Panc1 (cell line): Measurements from ENCODE around the gene BAHCC1. TPM values are rescaled to one million over a fixed set of nuclear protein-coding genes. Genes with fewer than 3 reads are reported as not detected.

Experiments used
- ATAC-seq: fragments of 200-7000 bp; cut with Tn5 transposase; 2 replicates; pipeline ENCODE4 v1.9.1; 2020; ENCODE audit warnings: mild to moderate bottlenecking, moderate library complexity
- BruUV-seq: library from RNA; stranded (reverse); fragments of 400-500 nt; replicated peaks from 2 replicates; lab custom pipeline; 2021; lab: Mats Ljungman, UMichigan
- CTCF ChIA-PET: fragments of 300-600 bp; sonication (Branson Sonifier 250); formaldehyde crosslinking; loops from one replicate; lab custom pipeline; 2022; ENCODE audit warnings: antibody characterized with exemption; lab: Charles Lee
- POLR2A ChIA-PET: fragments of 300-600 bp; sonication (Branson Sonifier 250); formaldehyde crosslinking; loops from one replicate; lab custom pipeline; 2022; ENCODE audit warnings: antibody characterized with exemption; lab: Charles Lee
- DNase-seq: peaks from one replicate; pipeline ENCODE4 v3.0.0-alpha.2; 2010; ENCODE audit warnings: low read depth, low spot score
- H3K27ac ChIP-seq: 2 replicates; pipeline ENCODE4 v1.5.1; 2011; ENCODE audit warnings: mild to moderate bottlenecking, low read length, inconsistent platforms
- H3K27me3 ChIP-seq: fragments of 200-500 bp; sonication (Bioruptor generic); 2 replicates; pipeline ENCODE4 v1.6.0; 2014; ENCODE audit warnings: low read length, inconsistent platforms; ENCODE audit not compliant: control insufficient read depth, insufficient read depth
- H3K36me3 ChIP-seq: fragments of 200-500 bp; sonication (Bioruptor generic); 2 replicates; pipeline ENCODE4 v1.5.1; 2014; ENCODE audit warnings: inconsistent platforms, mild to moderate bottlenecking, low read length, moderate library complexity; ENCODE audit not compliant: control insufficient read depth, insufficient read depth
- H3K4me1 ChIP-seq: 2 replicates; pipeline ENCODE4 v1.5.1; 2011; ENCODE audit warnings: inconsistent platforms, mild to moderate bottlenecking, low read length, moderate library complexity; ENCODE audit not compliant: control insufficient read depth, insufficient read depth
- H3K4me3 ChIP-seq, 2 experiments: 2 replicates each; pipeline ENCODE4 v1.5.1; 2011 to 2012; ENCODE audit warnings: low read depth in 2 of 2, low read length in 2 of 2, mild to moderate bottlenecking in 2 of 2, inconsistent platforms in 1 of 2, moderate library complexity in 1 of 2
- H3K9me3 ChIP-seq: fragments of 200-500 bp; sonication (Bioruptor generic); 2 replicates; pipeline ENCODE4 v1.5.1; 2014; ENCODE audit warnings: low read depth, mild to moderate bottlenecking, inconsistent platforms, low read length, moderate library complexity; ENCODE audit not compliant: control insufficient read depth, insufficient read depth
- POLR2AphosphoS5 ChIP-seq: IDR thresholded peaks from 2 replicates; pipeline ENCODE4 v1.6.1; 2012; ENCODE audit warnings: mild to moderate bottlenecking, low read depth, low read length, moderate library complexity
- SIN3A ChIP-seq: IDR thresholded peaks from 2 replicates; pipeline ENCODE4 v1.6.1; 2012; ENCODE audit warnings: low read depth, mild to moderate bottlenecking, low read length, moderate library complexity, borderline replicate concordance; ENCODE audit not compliant: insufficient read depth
- TCF7L2 ChIP-seq: IDR thresholded peaks from 2 replicates; pipeline ENCODE4 v1.6.1; 2011; ENCODE audit warnings: mild to moderate bottlenecking, low read depth, low read length, inconsistent platforms
- in situ Hi-C: cut with HindIII; loops from 2 replicates; pipeline ENCODE4 v1.10.0; 2016; ENCODE audit warnings: low sequenced_read_pairs, low pct_unique_long_range_greater_than_20kb
- intact Hi-C: fragments of 100-400 bp; cut with micrococcal nuclease; formaldehyde crosslinking; loops from one replicate; pipeline ENCODE4 v1.10.0; 2022; ENCODE audit not compliant: unreplicated experiment
- total RNA-seq: library from RNA; stranded (reverse); gene quantifications from one replicate; pipeline ENCODE4 v1.2.1, GENCODE V29; 2021; ENCODE audit not compliant: unreplicated experiment
- TF ChIP-seq, protein P1 (sequence below), 2 experiments: IDR thresholded peaks; 2 replicates each; pipeline ENCODE4 v1.6.1; 2011 to 2012; ENCODE audit warnings: low read depth in 2 of 2, control low read depth in 1 of 2, low read length in 1 of 2, mild to moderate bottlenecking in 1 of 2, moderate library complexity in 1 of 2; ENCODE audit not compliant: insufficient read depth in 1 of 2
- TF ChIP-seq, protein P2 (sequence below): fragments of 450-650 bp; IDR thresholded peaks from 2 replicates; pipeline ENCODE4 v1.5.1; 2017; ENCODE audit warnings: mild to moderate bottlenecking

BAHCC1 gene
- total RNA-seq, 1 experiment from 2014 or later, result 77.4 TPM

DNA sequence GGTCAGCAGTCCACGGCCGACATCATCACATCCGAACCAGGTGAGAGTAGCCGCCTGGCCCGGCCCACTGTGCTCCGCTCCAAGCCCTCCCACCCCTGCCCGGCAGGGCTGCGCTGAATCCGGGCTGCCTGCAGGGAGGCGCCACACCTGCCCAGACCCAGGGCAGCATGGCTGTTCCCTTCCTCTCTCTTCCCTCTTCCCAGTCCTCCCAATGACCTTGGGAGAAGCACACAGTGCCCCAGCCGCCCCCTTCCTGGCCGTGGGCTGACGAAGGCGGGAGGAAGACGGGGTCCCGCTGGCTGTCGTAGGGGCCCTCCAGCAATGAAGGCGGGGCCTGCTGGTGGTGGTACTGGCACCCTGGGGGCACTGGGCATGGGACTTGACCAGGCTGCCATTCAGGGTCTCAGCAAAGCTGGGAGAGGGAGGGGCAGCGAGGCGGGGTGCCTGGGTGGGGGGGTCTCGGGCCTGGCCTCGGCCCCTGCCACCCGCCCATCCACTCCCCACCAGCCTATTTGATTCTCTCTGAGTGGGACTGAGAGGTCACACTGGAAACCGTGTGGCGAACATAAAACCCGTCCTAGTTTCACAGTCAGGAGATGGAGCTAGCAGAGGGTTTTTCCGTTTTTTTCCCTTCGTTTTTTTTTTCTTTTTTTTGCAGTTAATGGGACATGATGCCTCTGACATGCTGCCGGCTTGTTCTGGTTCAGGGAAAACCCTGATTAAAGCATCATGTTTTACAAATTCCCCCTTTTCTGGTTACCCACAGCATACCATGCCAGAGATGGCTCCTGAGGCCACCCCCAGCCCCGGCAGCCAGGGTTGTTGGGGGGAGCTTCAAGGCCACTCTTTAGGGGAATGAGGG lies 50.6 kb downstream of the BAHCC1 start:
- in situ Hi-C loops (no loop called here), intact Hi-C loops (no loop called here)
- BruUV-seq, result no TSS peak
- TF ChIP-seq, protein P1, sequence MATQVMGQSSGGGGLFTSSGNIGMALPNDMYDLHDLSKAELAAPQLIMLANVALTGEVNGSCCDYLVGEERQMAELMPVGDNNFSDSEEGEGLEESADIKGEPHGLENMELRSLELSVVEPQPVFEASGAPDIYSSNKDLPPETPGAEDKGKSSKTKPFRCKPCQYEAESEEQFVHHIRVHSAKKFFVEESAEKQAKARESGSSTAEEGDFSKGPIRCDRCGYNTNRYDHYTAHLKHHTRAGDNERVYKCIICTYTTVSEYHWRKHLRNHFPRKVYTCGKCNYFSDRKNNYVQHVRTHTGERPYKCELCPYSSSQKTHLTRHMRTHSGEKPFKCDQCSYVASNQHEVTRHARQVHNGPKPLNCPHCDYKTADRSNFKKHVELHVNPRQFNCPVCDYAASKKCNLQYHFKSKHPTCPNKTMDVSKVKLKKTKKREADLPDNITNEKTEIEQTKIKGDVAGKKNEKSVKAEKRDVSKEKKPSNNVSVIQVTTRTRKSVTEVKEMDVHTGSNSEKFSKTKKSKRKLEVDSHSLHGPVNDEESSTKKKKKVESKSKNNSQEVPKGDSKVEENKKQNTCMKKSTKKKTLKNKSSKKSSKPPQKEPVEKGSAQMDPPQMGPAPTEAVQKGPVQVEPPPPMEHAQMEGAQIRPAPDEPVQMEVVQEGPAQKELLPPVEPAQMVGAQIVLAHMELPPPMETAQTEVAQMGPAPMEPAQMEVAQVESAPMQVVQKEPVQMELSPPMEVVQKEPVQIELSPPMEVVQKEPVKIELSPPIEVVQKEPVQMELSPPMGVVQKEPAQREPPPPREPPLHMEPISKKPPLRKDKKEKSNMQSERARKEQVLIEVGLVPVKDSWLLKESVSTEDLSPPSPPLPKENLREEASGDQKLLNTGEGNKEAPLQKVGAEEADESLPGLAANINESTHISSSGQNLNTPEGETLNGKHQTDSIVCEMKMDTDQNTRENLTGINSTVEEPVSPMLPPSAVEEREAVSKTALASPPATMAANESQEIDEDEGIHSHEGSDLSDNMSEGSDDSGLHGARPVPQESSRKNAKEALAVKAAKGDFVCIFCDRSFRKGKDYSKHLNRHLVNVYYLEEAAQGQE (IDR thresholded peaks at IDR 0.05; ENCODE audit: insufficient read depth in 1 of 2, low read depth in 2 of 2, low read length in 1 of 2), result no peak
- TF ChIP-seq, protein P2, sequence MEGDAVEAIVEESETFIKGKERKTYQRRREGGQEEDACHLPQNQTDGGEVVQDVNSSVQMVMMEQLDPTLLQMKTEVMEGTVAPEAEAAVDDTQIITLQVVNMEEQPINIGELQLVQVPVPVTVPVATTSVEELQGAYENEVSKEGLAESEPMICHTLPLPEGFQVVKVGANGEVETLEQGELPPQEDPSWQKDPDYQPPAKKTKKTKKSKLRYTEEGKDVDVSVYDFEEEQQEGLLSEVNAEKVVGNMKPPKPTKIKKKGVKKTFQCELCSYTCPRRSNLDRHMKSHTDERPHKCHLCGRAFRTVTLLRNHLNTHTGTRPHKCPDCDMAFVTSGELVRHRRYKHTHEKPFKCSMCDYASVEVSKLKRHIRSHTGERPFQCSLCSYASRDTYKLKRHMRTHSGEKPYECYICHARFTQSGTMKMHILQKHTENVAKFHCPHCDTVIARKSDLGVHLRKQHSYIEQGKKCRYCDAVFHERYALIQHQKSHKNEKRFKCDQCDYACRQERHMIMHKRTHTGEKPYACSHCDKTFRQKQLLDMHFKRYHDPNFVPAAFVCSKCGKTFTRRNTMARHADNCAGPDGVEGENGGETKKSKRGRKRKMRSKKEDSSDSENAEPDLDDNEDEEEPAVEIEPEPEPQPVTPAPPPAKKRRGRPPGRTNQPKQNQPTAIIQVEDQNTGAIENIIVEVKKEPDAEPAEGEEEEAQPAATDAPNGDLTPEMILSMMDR, result no peak
- TF ChIP-seq POLR2AphosphoS5 (no peak), SIN3A (no peak), TCF7L2 (no peak)
- H3K27me3 ChIP-seq, result no peaks in the 10 kb centered on the region
- ChIA-PET CTCF (interaction anchor here (0.7 kb wide), 1 partner anchor 35 kb away, joined by 3 read pairs; no protein-coding TSS in a partner anchor), POLR2A (interaction anchor here (0.6 kb wide), 1 partner anchor 75 kb away, joined by 8 read pairs; no protein-coding TSS in a partner anchor)
- no peaks in the 10 kb centered on the region for H3K4me1 ChIP-seq
- ATAC-seq, result peak; percentile 43
- no peak for DNase-seq
- no peak overlapping the region for H3K4me3 ChIP-seq
- H3K36me3 ChIP-seq, result no peaks in the 10 kb centered on the region
- H3K27ac ChIP-seq, result no peak overlapping the region
- H3K9me3 ChIP-seq, result no peaks in the 10 kb centered on the region

DNA sequence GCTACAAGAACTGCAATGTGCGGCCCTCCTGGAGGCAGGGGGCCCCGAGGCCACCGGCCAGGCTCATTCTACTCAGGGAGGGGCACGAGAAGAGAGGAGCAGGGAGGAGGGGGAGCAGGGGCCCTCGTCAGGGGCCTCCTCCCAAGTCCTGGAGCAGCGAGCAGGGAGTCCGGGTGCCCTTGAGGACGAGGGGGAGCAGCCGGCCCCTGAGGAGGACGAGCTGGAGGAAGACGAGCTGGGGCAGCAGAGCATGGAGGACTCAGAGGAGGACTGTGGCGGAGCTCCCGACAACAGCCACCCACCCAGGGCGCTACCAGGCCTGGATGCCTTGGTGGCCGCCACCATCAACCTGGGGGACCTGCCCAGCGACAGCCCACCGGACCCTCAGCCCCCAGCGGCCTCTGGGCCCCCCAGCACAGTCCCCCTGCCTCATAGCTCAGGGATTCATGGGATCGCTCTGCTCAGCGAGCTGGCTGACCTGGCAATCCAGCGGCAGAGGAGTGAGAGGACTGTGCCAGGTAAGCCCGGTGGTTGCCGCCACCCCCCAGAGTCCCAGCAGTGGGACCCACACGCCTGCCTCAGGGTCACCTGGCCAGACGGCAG lies 52.2 kb downstream of the BAHCC1 start:
- Histone ChIP-seq H3K36me3 (no peaks in the 10 kb centered on the region), H3K4me3 (no peak overlapping the region), H3K27me3 (no peaks in the 10 kb centered on the region), H3K27ac (no peak overlapping the region), H3K9me3 (no peaks in the 10 kb centered on the region), H3K4me1 (no peaks in the 10 kb centered on the region)
- BruUV-seq, result no TSS peak
- TF ChIP-seq TCF7L2 (no peak), SIN3A (no peak), POLR2AphosphoS5 (no peak)
- TF ChIP-seq, protein P2, result no peak
- TF ChIP-seq, protein P1 (IDR thresholded peaks at IDR 0.05; ENCODE audit: insufficient read depth in 1 of 2, low read depth in 2 of 2, low read length in 1 of 2), result no peak
- POLR2A ChIA-PET, result no interaction called here
- DNase-seq (no peak), ATAC-seq (no peak)
- in situ Hi-C loops, result no loop called here
- CTCF ChIA-PET, result interaction anchor here (1.6 kb wide), 1 partner anchor 37 kb away, joined by 8 read pairs; no protein-coding TSS in a partner anchor
- intact Hi-C loops, result no loop called here
